Muscle of leg (tissue), 11 donors: ENCODE measurements around the gene PTPN3. TPM values are rescaled to one million over a fixed set of nuclear protein-coding genes. Genes with fewer than 3 reads are reported as not detected.
A peak's percentile ranks its signal among the peaks of the same experiment; 100 is the strongest.

Source experiments
- DNase-seq: peaks from one replicate; pipeline ENCODE4 v3.0.0; 2013
- H3K27ac ChIP-seq: one replicate; pipeline ENCODE4 v1.5.1; 2013; ENCODE audit warnings: mild to moderate bottlenecking, low read length, control low read depth
- H3K27me3 ChIP-seq: one replicate; pipeline ENCODE4 v1.6.1; 2013; ENCODE audit warnings: low read length; ENCODE audit not compliant: control insufficient read depth, insufficient read depth
- H3K36me3 ChIP-seq: one replicate; pipeline ENCODE4 v1.6.1; 2013; ENCODE audit warnings: low read length; ENCODE audit not compliant: control insufficient read depth, insufficient read depth
- H3K4me1 ChIP-seq: one replicate; pipeline ENCODE4 v1.6.1; 2013; ENCODE audit warnings: low read length; ENCODE audit not compliant: control insufficient read depth, insufficient read depth
- H3K4me3 ChIP-seq: one replicate; pipeline ENCODE4 v1.5.1; 2013; ENCODE audit warnings: low read length, control low read depth
- H3K9me3 ChIP-seq: replicated peaks from 2 replicates; pipeline ENCODE4 v1.6.1; 2013; ENCODE audit warnings: low read depth, low read length; ENCODE audit not compliant: control insufficient read depth
- WGBS: methylation state at CpG from one replicate; pipeline ENCODE4 v1.1.5; 2013; ENCODE audit warnings: missing lambda C conversion rate; ENCODE audit not compliant: insufficient coverage; 5-methylcytosine and 5-hydroxymethylcytosine counted together
- polyA plus RNA-seq, 8 donors: library from polyadenylated mRNA; unstranded; fragments of 120-200 nt; gene quantifications; one replicate each; pipeline versions ENCODE4 v1.2.1 to v1.2.3, GENCODE V29; 2013; ENCODE audit warnings: inconsistent platforms in 1 of 8, low replicate concordance in 1 of 8; ENCODE audit not compliant: insufficient read length in 8 of 8, insufficient read depth in 1 of 8
- total RNA-seq: library from RNA; stranded (reverse); fragments of 120-200 nt; gene quantifications from one replicate; pipeline ENCODE4 v1.2.4, GENCODE V29; 2013

The PTPN3 gene
- total and polyA plus RNA-seq, 9 donors, result 2.0 to 5.6 (median 3.3) TPM

DNA sequence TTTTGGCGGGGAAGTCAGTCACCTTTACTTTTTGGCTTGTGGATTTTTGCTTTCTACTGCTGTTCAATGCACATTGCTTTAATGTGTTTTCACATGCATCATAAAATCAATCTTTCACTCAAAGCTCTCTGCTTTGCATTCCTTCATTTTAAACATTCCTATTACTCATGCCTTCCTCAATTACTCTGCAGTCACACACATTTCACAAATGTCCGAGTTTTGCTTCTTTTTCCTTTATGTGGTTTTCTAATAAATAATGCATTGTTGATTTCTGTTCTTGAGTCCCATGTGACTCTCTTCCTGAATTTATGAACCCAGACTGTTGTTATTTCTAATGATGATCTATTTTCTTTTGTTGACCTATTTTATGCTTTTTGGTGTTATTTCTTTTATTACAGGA is 95.0 kb downstream of the PTPN3 start:
- no peak overlapping the region for H3K4me3 ChIP-seq
- no peak for DNase-seq
- no peak overlapping the region for H3K27ac ChIP-seq
- no peaks in the 10 kb centered on the region for H3K27me3 ChIP-seq
- WGBS, result no CpG with 5 or more reads among the region's 2 CpGs
- peaks cover 5% of the 10 kb centered on the region for H3K36me3 ChIP-seq
- no peaks in the 10 kb centered on the region for H3K9me3 ChIP-seq
- no peaks in the 10 kb centered on the region for H3K4me1 ChIP-seq

DNA sequence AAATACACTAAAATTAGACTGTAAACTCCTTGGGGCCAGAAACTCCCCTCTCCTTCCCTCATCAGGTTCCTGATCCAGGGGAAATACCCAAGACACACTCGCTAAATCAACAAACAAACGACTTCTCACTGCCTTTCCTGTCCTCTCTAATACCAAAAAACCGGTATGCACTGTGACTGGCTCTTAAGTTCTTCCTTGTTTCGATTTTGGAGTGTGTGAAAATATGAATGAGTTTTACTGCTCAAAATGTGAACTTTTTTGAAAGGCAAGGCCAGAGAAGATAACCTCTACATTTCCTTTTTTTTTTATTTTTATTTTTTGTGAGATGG is 96.2 kb downstream of the PTPN3 start:
- Histone ChIP-seq H3K9me3 (no peaks in the 10 kb centered on the region), H3K27ac (no peak overlapping the region), H3K4me1 (no peaks in the 10 kb centered on the region), H3K27me3 (no peaks in the 10 kb centered on the region), H3K36me3 (peaks cover 5% of the 10 kb centered on the region), H3K4me3 (no peak overlapping the region)
- no peak for DNase-seq
- WGBS, result no CpG with 5 or more reads among the region's 4 CpGs

DNA sequence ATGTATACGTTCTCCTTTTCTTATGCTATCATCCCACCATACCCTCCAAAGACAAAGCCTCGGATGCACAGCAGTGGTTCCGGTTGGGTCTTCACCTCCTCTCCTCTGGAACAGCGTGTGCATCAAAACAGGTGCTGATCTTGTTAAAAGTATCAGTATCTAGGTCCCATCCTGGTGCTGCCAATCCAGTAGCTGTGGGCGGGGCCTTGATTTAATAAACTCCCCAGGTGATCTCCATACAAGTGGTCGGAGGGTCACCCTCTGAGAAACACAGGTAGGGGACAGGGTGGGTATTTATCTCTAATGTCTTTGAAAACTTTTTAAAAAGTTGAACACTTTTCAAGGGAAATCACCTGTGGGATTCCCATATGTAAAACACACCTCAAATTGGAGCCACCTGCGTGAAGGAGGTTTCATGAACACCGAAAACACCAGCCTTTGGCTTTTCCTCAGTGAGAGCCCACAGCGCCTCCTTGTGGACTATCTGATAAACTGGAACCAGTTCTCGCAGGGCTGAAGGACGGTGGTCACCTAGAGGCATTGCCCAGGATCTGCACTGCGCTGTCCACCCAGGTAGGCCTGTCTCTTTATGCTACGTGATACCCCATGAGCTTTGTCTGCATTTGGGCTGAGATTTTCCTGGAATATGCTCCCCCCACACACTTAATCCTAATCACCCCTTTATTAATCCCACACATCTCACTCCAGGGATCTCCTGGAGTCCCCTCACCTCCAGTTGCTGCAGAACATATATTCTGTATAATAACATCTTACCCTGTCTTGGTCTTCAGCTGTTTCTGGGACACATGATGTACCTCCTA is 96.7 kb downstream of the PTPN3 start:
- H3K36me3 ChIP-seq, result peaks cover 5% of the 10 kb centered on the region
- 34% methylated on average over 9 of the region's 13 CpGs for WGBS

DNA sequence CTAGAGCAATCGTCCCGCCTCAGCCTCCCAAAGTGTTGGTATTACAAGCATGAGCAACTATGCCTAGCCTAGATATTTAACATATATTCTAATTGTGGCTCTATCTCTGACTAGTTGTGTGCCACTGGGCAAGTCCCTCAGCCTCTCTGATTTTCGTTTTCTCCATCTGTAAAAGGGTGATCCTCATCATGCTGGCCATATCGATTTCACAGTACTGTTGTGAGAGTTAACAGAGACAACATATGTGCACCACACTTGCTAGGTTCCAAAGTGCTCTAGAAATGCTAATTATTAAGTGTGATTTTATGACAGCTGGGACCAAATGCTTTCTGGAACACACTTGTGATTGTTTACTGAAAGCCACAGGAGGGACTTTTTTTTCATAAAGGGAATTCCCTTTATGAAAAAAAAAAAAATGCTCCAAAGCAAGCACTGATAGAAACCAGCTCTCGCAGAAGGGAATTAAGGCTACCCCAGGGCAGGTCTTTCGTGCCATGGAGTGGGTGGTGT is 98.8 kb downstream of the PTPN3 start:
- H3K4me3 ChIP-seq, result no peak overlapping the region
- H3K27ac ChIP-seq, result no peak overlapping the region
- no peak for DNase-seq
- H3K36me3 ChIP-seq, result peaks cover 1% of the 10 kb centered on the region
- WGBS, result no CpG with 5 or more reads among the region's 6 CpGs
- no peaks in the 10 kb centered on the region for H3K4me1 ChIP-seq
- H3K27me3 ChIP-seq, result no peaks in the 10 kb centered on the region
- no peaks in the 10 kb centered on the region for H3K9me3 ChIP-seq

More for the DNA sequence above, 96.7 kb downstream of the PTPN3 start:
- Histone ChIP-seq H3K27me3 (no peaks in the 10 kb centered on the region), H3K4me3 (no peak overlapping the region), H3K27ac (no peak overlapping the region), H3K9me3 (no peaks in the 10 kb centered on the region), H3K4me1 (no peaks in the 10 kb centered on the region)
- peak; percentile 15 for DNase-seq

DNA sequence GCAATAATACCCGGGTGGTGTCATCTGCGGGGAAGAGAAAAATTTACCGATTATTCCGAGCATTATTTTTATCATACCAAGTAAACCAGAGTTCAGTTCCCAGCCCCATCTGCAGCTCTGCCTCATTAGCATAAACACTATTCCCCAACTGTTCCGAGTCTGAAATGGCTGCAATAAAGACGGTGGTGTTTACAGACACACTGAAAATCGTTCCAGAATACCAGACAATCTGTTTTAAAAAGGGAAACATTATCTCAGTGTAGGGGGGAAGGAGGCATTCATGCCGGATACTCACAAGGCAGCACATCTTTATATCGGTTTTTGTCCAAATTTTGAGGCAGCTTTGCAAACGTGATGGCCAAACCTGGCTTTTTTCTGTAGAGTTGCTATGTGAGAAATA is 106.9 kb downstream of the PTPN3 start:
- Histone ChIP-seq H3K27me3 (no peaks in the 10 kb centered on the region), H3K27ac (no peak overlapping the region), H3K36me3 (peaks cover 9% of the 10 kb centered on the region), H3K4me3 (no peak overlapping the region), H3K4me1 (no peaks in the 10 kb centered on the region), H3K9me3 (no peaks in the 10 kb centered on the region)
- no peak for DNase-seq
- WGBS, result 78% methylated on average over 4 of the region's 10 CpGs

DNA sequence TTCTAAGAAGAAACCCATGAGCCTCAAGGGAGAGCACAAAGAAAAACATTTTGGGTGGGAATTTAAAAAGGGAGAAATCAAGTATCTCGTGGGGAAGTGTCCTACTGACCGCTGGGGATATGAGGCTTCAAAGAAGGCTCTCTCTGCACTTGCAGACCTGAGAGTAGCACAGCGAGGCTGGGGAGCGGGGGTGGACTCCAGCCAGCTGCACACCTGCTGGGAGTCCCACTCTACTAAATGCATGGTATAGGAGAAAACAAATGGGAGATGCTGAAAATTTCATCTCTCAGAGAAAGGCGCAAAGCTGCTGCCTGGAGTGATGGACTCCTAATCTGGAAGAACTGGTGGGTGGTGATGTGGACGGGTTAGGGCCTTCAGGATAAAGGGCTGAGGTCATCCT is 110.3 kb downstream of the PTPN3 start:
- 74% methylated on average over 6 of the region's 6 CpGs for WGBS
- Histone ChIP-seq H3K4me1 (no peaks in the 10 kb centered on the region), H3K36me3 (peaks cover 9% of the 10 kb centered on the region)

DNA sequence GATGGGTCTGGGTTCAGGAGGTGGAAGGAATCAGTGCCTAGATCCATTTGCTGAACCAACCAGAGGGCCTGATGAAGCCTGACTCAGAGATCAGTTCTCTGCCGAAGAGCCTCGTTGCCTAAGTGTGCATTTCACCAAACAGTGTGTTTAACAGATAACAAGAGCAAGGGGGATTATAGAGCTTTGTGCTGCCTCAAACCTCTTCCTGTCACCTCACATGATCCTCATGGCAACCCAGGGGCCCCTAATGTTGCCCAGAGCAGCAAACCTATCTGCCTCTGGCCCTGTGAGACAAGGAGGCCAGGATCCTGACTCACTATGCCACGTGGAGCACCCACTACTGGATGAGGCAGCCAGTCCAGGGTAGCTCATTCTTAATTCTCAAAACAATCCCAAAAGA is 110.9 kb downstream of the PTPN3 start:
- WGBS, result 71% methylated on average over 1 of the region's 3 CpGs
- Histone ChIP-seq H3K4me1 (no peaks in the 10 kb centered on the region), H3K27ac (no peak overlapping the region), H3K4me3 (no peak overlapping the region), H3K27me3 (no peaks in the 10 kb centered on the region), H3K9me3 (no peaks in the 10 kb centered on the region), H3K36me3 (peaks cover 9% of the 10 kb centered on the region)
- no peak for DNase-seq

More for the DNA sequence above, 110.3 kb downstream of the PTPN3 start:
- no peak overlapping the region for H3K27ac ChIP-seq
- no peaks in the 10 kb centered on the region for H3K9me3 ChIP-seq
- DNase-seq, result no peak
- H3K4me3 ChIP-seq, result no peak overlapping the region
- no peaks in the 10 kb centered on the region for H3K27me3 ChIP-seq

DNA sequence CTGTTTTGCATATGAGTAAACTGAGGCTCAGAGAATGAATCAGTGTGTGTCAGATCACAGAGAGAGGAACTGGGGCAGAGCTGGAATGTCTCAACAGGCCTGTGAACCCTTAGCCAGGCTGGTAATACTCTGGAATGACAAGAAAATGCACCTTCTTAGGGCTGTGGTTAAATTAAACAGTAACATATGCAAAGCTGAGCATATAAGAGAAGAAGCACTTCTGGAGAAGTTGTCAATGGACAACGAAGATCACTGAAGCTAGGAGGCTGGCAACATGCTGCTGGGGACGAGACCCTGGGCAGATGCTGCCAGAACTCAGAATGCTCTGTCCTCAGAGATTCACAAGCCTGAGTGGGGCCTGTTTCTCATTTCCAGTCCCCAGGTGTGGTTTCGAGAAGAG is 112.6 kb downstream of the PTPN3 start:
- Histone ChIP-seq H3K9me3 (no peaks in the 10 kb centered on the region), H3K36me3 (peaks cover 18% of the 10 kb centered on the region), H3K4me3 (no peak overlapping the region), H3K4me1 (no peaks in the 10 kb centered on the region), H3K27ac (no peak overlapping the region), H3K27me3 (no peaks in the 10 kb centered on the region)
- DNase-seq, result no peak
- whole genome bisulfite sequencing, result 75% methylated on average over 3 of the region's 3 CpGs

DNA sequence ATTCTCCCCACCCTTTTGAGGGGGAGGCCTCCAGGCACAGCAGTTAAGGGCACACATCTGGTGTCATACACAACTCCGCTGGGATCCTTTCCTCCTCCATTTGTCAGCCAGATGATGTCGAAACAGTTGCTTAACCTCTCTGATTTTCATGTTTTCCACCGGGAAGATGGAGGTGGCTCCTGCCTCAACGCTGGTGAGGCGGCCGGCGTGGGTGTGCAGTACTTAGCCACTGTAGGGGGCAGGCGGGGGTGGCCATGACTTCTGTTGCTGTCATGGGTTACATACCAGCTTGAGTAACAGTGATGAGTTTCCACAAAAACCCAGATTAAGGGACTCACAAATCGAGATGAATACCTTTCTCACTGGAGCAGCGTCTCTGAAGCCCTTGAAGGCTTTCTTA is 114.2 kb downstream of the PTPN3 start:
- DNase-seq, result no peak
- Histone ChIP-seq H3K27ac (no peak overlapping the region), H3K4me1 (no peaks in the 10 kb centered on the region), H3K9me3 (no peaks in the 10 kb centered on the region), H3K36me3 (peaks cover 16% of the 10 kb centered on the region), H3K27me3 (no peaks in the 10 kb centered on the region), H3K4me3 (no peak overlapping the region)
- WGBS, result 82% methylated on average over 9 of the region's 10 CpGs

DNA sequence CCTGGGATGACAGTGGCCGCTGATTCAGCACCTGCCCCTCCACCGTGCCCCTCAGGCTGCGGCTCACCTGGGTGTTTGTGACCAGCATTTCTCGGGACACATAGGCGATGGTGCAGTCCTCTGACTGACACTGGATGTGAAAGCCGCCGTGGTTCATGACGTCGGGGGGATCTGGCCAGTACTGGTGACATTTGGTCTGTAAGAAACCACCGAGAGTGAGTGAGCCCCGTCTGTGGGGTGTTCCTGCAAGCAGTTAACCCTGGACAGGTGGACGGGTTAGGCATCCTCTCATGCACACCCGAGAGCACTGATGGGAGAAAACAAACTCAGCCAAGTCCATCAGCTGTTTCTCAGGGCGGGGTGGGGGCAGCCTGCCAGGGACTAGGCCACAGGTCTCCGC is 114.8 kb downstream of the PTPN3 start:
- Histone ChIP-seq H3K4me3 (no peak overlapping the region), H3K27me3 (no peaks in the 10 kb centered on the region), H3K36me3 (peaks cover 14% of the 10 kb centered on the region), H3K4me1 (no peaks in the 10 kb centered on the region), H3K9me3 (no peaks in the 10 kb centered on the region), H3K27ac (no peak overlapping the region)
- peak; percentile 11 for DNase-seq
- WGBS, result 84% methylated on average over 13 of the region's 15 CpGs
